Measurements from ENCODE around the gene ANKRD30A.
"Not testable (repeated sequence)": the region's sequence is repeated elsewhere in the genome, so short reads cannot be mapped to it uniquely, and the experiment has no call there.

The ANKRD30A gene

GRCh38 chr10:37269554-37270256, 144.3 kb downstream of the ANKRD30A start:
- DNase-seq: no peak

GRCh38 chr10:37275216-37275777, 149.9 kb downstream of the ANKRD30A start:
- DNase-seq: no peak

- DNase-seq: no peak
Observed at GRCh38 chr10:37285063-37285462, 159.7 kb downstream of the ANKRD30A start.

- DNase-seq: no peak
Observed at GRCh38 chr10:37289833-37290464, 164.6 kb downstream of the ANKRD30A start.

- DNase-seq: no peak
Observed at GRCh38 chr10:37301271-37301670, 175.9 kb downstream of the ANKRD30A start.

- DNase-seq: no peak
Observed at GRCh38 chr10:37304036-37304435, 178.6 kb downstream of the ANKRD30A start.

- no peak for DNase-seq
Observed at GRCh38 chr10:37314350-37314749, 189.0 kb downstream of the ANKRD30A start.

- DNase-seq: no peak
Observed at GRCh38 chr10:37314862-37315261, 189.5 kb downstream of the ANKRD30A start.

GRCh38 chr10:37344413-37344812, 219.0 kb downstream of the ANKRD30A start:
- no peak for DNase-seq

- DNase-seq: no peak
Observed at GRCh38 chr10:37379991-37380390, 254.6 kb downstream of the ANKRD30A start.

- no peak for DNase-seq
Observed at GRCh38 chr10:37381271-37381670, 255.9 kb downstream of the ANKRD30A start.

GRCh38 chr10:37384923-37385322, 259.5 kb downstream of the ANKRD30A start:
- DNase-seq: no peak

GRCh38 chr10:37390926-37391325, 265.5 kb downstream of the ANKRD30A start:
- DNase-seq: no peak

GRCh38 chr10:37400774-37401173, 275.4 kb downstream of the ANKRD30A start:
- not testable (repeated sequence) for DNase-seq

GRCh38 chr10:37401225-37401624, 275.8 kb downstream of the ANKRD30A start:
- no peak for DNase-seq

- no peak for DNase-seq
Observed at GRCh38 chr10:37403776-37404175, 278.4 kb downstream of the ANKRD30A start.

All from DMS 273 treated with DMSO at 0.1 percent for 48 hours (cell line).